Spleen (tissue), 7 donors: ENCODE measurements around the gene SLC35F3.

ENCODE experiments used
- CTCF ChIP-seq, 11 experiments: fragments of 200-600 bp in 7 of 11; fragments of 450-650 bp in 4 of 11; sonication (generic) in 4 of 11; IDR thresholded peaks in 8 of 11; conservative IDR thresholded peaks in 3 of 11; 1 replicate in 7 of 11; 2 replicates in 4 of 11; pipeline versions ENCODE4 v1.4.0 to v1.8.0; 2016 to 2021; ENCODE audit warnings: antibody characterized with exemption in 11 of 11, inconsistent platforms in 4 of 11, mild to moderate bottlenecking in 1 of 11
- POLR2A ChIP-seq, 3 donors: fragments of 450-650 bp; IDR thresholded peaks; one replicate each; pipeline ENCODE4 v1.5.1; 2017; ENCODE audit warnings: antibody characterized with exemption in 3 of 3, mild to moderate bottlenecking in 1 of 3
- donor health status: DM: no; HTN: no; CAD: no; lungs with moderate emphysema.
- donor health status: DM: no; HTN: no; CAD: no.
- donor health status: DM: no; HTN: no; CAD: no.

- TF ChIP-seq CTCF (IDR thresholded peaks at IDR 0.05 in 8 of 11, conservative IDR thresholded peaks at IDR 0.05 in 3 of 11) (no peak), POLR2A (IDR thresholded peaks at IDR 0.05) (no peak)
Observed at GRCh38 chr1:233869680-233870079, 34.8 kb upstream of the SLC35F3 start.
